AG08395 (cell line): Measurements from ENCODE around the gene HLA-DMB.
"Not testable (repeated sequence)": the region's sequence is repeated elsewhere in the genome, so short reads cannot be mapped to it uniquely, and the experiment has no call there.

ENCODE experiments used
- DNase-seq: peaks from one replicate; pipeline ENCODE4 v3.0.0; 2012; ENCODE audit warnings: mixed read lengths, low spot score

The HLA-DMB gene

GRCh38 chr6:32950010-32950409, 9.2 kb upstream of the HLA-DMB start:
- DNase-seq: no peak

- no peak for DNase-seq
Observed at GRCh38 chr6:32949113-32949512, 8.3 kb upstream of the HLA-DMB start.

GRCh38 chr6:32947552-32948465, 7.0 kb upstream of the HLA-DMB start:
- DNase-seq: peak; percentile 37

- no peak for DNase-seq
Observed at GRCh38 chr6:32946893-32947292, 6.1 kb upstream of the HLA-DMB start.

- no peak for DNase-seq
Observed at GRCh38 chr6:32945953-32946352, 5.1 kb upstream of the HLA-DMB start.

- DNase-seq: no peak
Observed at GRCh38 chr6:32945108-32945760, 4.4 kb upstream of the HLA-DMB start.

GRCh38 chr6:32943864-32944649, 3.2 kb upstream of the HLA-DMB start:
- DNase-seq: no peak

- not testable (repeated sequence) for DNase-seq
Observed at GRCh38 chr6:32942555-32943123, 1.8 kb upstream of the HLA-DMB start.

GRCh38 chr6:32941214-32941768, 463 bp upstream of the HLA-DMB start:
- DNase-seq: no peak

GRCh38 chr6:32938494-32938893, 2.3 kb downstream of the HLA-DMB start:
- no peak for DNase-seq

GRCh38 chr6:32937230-32937633, 3.6 kb downstream of the HLA-DMB start:
- DNase-seq: no peak

- no peak for DNase-seq
Observed at GRCh38 chr6:32936239-32937152, 4.3 kb downstream of the HLA-DMB start.

- DNase-seq: no peak
Observed at GRCh38 chr6:32935551-32936238, 5.1 kb downstream of the HLA-DMB start.

GRCh38 chr6:32933661-32934085, 7.2 kb downstream of the HLA-DMB start:
- peak; percentile 89 for DNase-seq

GRCh38 chr6:32932132-32932868, 8.5 kb downstream of the HLA-DMB start:
- DNase-seq: peak; percentile 33

- DNase-seq: no peak
Observed at GRCh38 chr6:32931211-32931610, 9.6 kb downstream of the HLA-DMB start.

- DNase-seq: no peak
Observed at GRCh38 chr6:32922083-32922482, 18.7 kb downstream of the HLA-DMB start.

- DNase-seq: no peak
Observed at GRCh38 chr6:32920715-32921114, 20.1 kb downstream of the HLA-DMB start.

- no peak for DNase-seq
Observed at GRCh38 chr6:32912951-32913350, 27.9 kb downstream of the HLA-DMB start.
